Measurements from ENCODE around the gene CCNF. TPM values are rescaled to one million over a fixed set of nuclear protein-coding genes. Genes with fewer than 3 reads are reported as not detected.

The CCNF gene
- total RNA-seq, 1 experiment from 2014 or later = 35.8 TPM

GRCh38 chr16:2489581-2489980 lies 60.3 kb downstream of the CCNF start:
- no peaks in the 10 kb centered on the region for H3K27me3 ChIP-seq (ENCODE audit: control insufficient read depth, insufficient read depth, low read length)
- no peak overlapping the region for H3K4me3 ChIP-seq (ENCODE audit: low read depth in 2 of 2, low read length in 2 of 2)
- BruUV-seq (replicated peaks) = no TSS peak
- DNase-seq (ENCODE audit: low read depth, low spot score) (no peak), ATAC-seq (no peak)
- intact Hi-C loops (cut with micrococcal nuclease; ENCODE audit: unreplicated experiment) (no loop called here), in situ Hi-C loops (cut with HindIII; ENCODE audit: low pct_unique_long_range_greater_than_20kb, low sequenced_read_pairs) (no loop called here)
- H3K9me3 ChIP-seq (ENCODE audit: control insufficient read depth, insufficient read depth, low read depth, low read length) = no peaks in the 10 kb centered on the region
- H3K4me1 ChIP-seq (ENCODE audit: control insufficient read depth, insufficient read depth, low read length) = peaks cover 5% of the 10 kb centered on the region; the same call in 1 of the 2 replicates
- CTCF ChIA-PET = no interaction called here
- H3K36me3 ChIP-seq (ENCODE audit: control insufficient read depth, insufficient read depth, low read length) = no peaks in the 10 kb centered on the region
- POLR2A ChIA-PET = no interaction called here
- no peak for TF ChIP-seq POLR2AphosphoS5 (IDR thresholded peaks at IDR 0.05; ENCODE audit: low read depth, low read length)
- TF ChIP-seq REST (IDR thresholded peaks at IDR 0.05; ENCODE audit: insufficient read depth in 1 of 2, low read depth in 2 of 2, low read length in 1 of 2) = no peak
- no peak for TF ChIP-seq CTCF (IDR thresholded peaks at IDR 0.05)
- TF ChIP-seq SIN3A (IDR thresholded peaks at IDR 0.05; ENCODE audit: borderline replicate concordance, insufficient read depth, low read depth, low read length) = no peak
- no peak for TF ChIP-seq TCF7L2 (IDR thresholded peaks at IDR 0.05; ENCODE audit: low read depth, low read length)
- H3K27ac ChIP-seq (ENCODE audit: low read length) = no peak overlapping the region

GRCh38 chr16:2490190-2491105 lies 61.2 kb downstream of the CCNF start:
- no TSS peak for BruUV-seq (replicated peaks)
- Histone ChIP-seq H3K9me3 (ENCODE audit: control insufficient read depth, insufficient read depth, low read depth, low read length) (no peaks in the 10 kb centered on the region), H3K36me3 (ENCODE audit: control insufficient read depth, insufficient read depth, low read length) (no peaks in the 10 kb centered on the region), H3K27me3 (ENCODE audit: control insufficient read depth, insufficient read depth, low read length) (no peaks in the 10 kb centered on the region), H3K27ac (ENCODE audit: low read length) (no peak overlapping the region), H3K4me1 (ENCODE audit: control insufficient read depth, insufficient read depth, low read length) (peaks cover 5% of the 10 kb centered on the region; the same call in 1 of the 2 replicates), H3K4me3 (ENCODE audit: low read depth in 2 of 2, low read length in 2 of 2) (no peak overlapping the region)
- TF ChIP-seq REST (IDR thresholded peaks at IDR 0.05; ENCODE audit: insufficient read depth in 1 of 2, low read depth in 2 of 2, low read length in 1 of 2) (no peak), TCF7L2 (IDR thresholded peaks at IDR 0.05; ENCODE audit: low read depth, low read length) (no peak)
- POLR2A ChIA-PET = no interaction called here
- ATAC-seq = no peak
- in situ Hi-C loops (cut with HindIII; ENCODE audit: low pct_unique_long_range_greater_than_20kb, low sequenced_read_pairs) = no loop called here
- no peak for DNase-seq (ENCODE audit: low read depth, low spot score)
- CTCF ChIA-PET = no interaction called here
- intact Hi-C loops (cut with micrococcal nuclease; ENCODE audit: unreplicated experiment) = no loop called here

Measured in Panc1 (cell line).